ES-I3 (cell line): ENCODE measurements around the gene ENTR1.
A peak's percentile ranks its signal among the peaks of the same experiment; 100 is the strongest.
"Not testable (repeated sequence)": the region's sequence is repeated elsewhere in the genome, so short reads cannot be mapped to it uniquely, and the experiment has no call there.

Source experiments
- H3K36me3 ChIP-seq: 2 replicates; pipeline ENCODE4 v1.6.1; 2013; ENCODE audit warnings: mild to moderate bottlenecking, low read length, control low read depth, moderate library complexity; ENCODE audit not compliant: insufficient read depth
- H3K4me1 ChIP-seq: 2 replicates; pipeline ENCODE4 v1.6.1; 2013; ENCODE audit warnings: mild to moderate bottlenecking, control low read depth, low read length; ENCODE audit not compliant: insufficient read depth
- H3K9ac ChIP-seq: 2 replicates; pipeline ENCODE4 v1.6.1; 2013; ENCODE audit warnings: low read depth, mild to moderate bottlenecking, low read length, moderate library complexity
- H3K9me3 ChIP-seq: 2 replicates; pipeline ENCODE4 v1.6.1; 2013; ENCODE audit warnings: mild to moderate bottlenecking, low read length, moderate library complexity; ENCODE audit not compliant: control insufficient read depth, insufficient read depth

Gene ENTR1

GRCh38 chr9:136416914-136417313, 6.5 kb upstream of the ENTR1 start:
- H3K9ac ChIP-seq = no peak overlapping the region
- H3K36me3 ChIP-seq = peaks cover 35% of the 10 kb centered on the region
- no peaks in the 10 kb centered on the region for H3K9me3 ChIP-seq
- no peaks in the 10 kb centered on the region for H3K4me1 ChIP-seq

GRCh38 chr9:136416427-136416826, 6.0 kb upstream of the ENTR1 start:
- H3K4me1 ChIP-seq = no peaks in the 10 kb centered on the region; the same call in 1 of the 2 replicates
- no peaks in the 10 kb centered on the region for H3K9me3 ChIP-seq
- H3K36me3 ChIP-seq = peaks cover 35% of the 10 kb centered on the region
- H3K9ac ChIP-seq = no peak overlapping the region

DNA sequence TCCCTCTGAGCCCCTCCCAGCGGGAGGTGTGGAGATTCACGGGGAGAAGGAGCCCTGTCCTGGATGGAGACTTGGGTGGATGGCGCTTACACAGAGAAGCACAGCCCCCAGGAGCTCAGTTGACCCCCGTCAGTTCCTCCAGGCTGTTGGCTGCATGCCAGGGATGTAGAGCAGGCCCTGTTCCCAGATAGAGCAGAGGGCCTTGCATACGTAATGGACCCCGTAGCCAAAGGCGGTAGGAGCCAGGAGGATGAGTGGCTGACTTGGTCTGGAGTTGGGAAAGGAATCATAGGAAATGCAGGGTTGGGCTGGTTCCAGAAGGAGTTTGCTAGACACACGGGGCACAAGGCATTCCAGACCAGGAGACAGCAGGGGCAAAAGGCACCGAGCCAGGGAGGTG, 2.5 kb upstream of the ENTR1 start:
- Histone ChIP-seq H3K4me1 (no peaks in the 10 kb centered on the region; the same call in 1 of the 2 replicates), H3K36me3 (peaks cover 26% of the 10 kb centered on the region), H3K9me3 (no peaks in the 10 kb centered on the region), H3K9ac (no peak overlapping the region)

DNA sequence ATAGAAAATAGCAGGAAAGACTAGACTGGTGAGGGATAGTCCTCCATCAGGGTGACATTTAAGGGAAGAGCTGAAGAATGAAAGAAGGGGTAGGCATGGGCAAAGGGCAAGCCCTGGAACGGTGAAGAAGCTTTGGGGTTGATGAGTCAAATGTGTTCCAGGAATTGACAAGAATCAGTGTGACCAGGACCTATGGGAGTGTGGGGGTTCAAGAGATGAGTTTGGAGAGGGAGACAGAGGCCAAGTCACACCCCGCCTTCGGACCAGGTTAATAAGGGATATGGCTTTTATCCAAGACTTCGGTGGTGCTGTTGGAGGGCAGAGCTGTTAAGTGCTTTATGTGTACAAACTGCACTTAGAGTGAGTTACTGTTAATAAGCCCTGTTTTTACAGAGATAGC, 964 bp upstream of the ENTR1 start:
- H3K4me1 ChIP-seq = no peaks in the 10 kb centered on the region; the same call in 1 of the 2 replicates
- peak overlapping the region; percentile 73 for H3K9ac ChIP-seq
- H3K9me3 ChIP-seq = no peaks in the 10 kb centered on the region
- H3K36me3 ChIP-seq = peaks cover 23% of the 10 kb centered on the region; the same call in 1 of the 2 replicates

- Histone ChIP-seq H3K36me3 (peaks cover 27% of the 10 kb centered on the region), H3K4me1 (no peaks in the 10 kb centered on the region; the same call in 1 of the 2 replicates), H3K9ac (peak overlapping the region; percentile 74), H3K9me3 (no peaks in the 10 kb centered on the region)
These were observed 608 bp downstream of the ENTR1 start for GRCh38 chr9:136409557-136410455.

- H3K36me3 ChIP-seq = peaks cover 25% of the 10 kb centered on the region
These were observed 2.5 kb downstream of the ENTR1 start for GRCh38 chr9:136407911-136408310.

GRCh38 chr9:136407061-136407460, 3.4 kb downstream of the ENTR1 start:
- H3K9me3 ChIP-seq, H3K9ac ChIP-seq: not testable (repeated sequence)

More at GRCh38 chr9:136407911-136408310, 2.5 kb downstream of the ENTR1 start:
- Histone ChIP-seq H3K9me3 (no peaks in the 10 kb centered on the region), H3K9ac (no peak overlapping the region), H3K4me1 (no peaks in the 10 kb centered on the region; the same call in 1 of the 2 replicates)

GRCh38 chr9:136405904-136406303, 4.5 kb downstream of the ENTR1 start:
- not testable (repeated sequence) for H3K9me3 ChIP-seq, H3K4me1 ChIP-seq, H3K9ac ChIP-seq
- H3K36me3 ChIP-seq = peaks cover 26% of the 10 kb centered on the region

More at GRCh38 chr9:136407061-136407460, 3.4 kb downstream of the ENTR1 start:
- H3K4me1 ChIP-seq = not testable (repeated sequence)
- peaks cover 22% of the 10 kb centered on the region for H3K36me3 ChIP-seq

DNA sequence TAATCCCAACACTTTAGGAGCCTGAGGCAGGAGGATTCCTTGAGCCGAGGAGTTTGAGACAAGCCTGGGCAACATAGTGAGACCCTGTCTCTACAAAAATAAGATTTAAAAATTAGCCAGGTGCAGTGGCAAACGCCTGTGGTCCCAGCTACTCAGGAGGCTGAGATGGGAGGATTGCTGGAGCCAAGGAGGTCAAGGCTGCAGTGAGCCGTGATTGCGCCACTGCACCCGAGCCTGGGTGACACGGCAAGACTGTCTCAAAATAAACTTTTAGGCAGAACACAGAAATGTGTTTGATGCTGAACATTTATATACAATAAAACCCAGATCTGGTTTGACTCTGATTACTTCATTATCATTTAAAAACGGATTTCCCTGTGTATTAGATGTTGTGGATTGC, 4.9 kb downstream of the ENTR1 start:
- H3K9ac ChIP-seq = no peak overlapping the region
- H3K36me3 ChIP-seq = peaks cover 26% of the 10 kb centered on the region
- no peaks in the 10 kb centered on the region for H3K4me1 ChIP-seq
- H3K9me3 ChIP-seq = no peaks in the 10 kb centered on the region

GRCh38 chr9:136404801-136405136, 5.6 kb downstream of the ENTR1 start:
- Histone ChIP-seq H3K4me1 (no peaks in the 10 kb centered on the region), H3K9ac (no peak overlapping the region), H3K9me3 (no peaks in the 10 kb centered on the region), H3K36me3 (peaks cover 26% of the 10 kb centered on the region)

DNA sequence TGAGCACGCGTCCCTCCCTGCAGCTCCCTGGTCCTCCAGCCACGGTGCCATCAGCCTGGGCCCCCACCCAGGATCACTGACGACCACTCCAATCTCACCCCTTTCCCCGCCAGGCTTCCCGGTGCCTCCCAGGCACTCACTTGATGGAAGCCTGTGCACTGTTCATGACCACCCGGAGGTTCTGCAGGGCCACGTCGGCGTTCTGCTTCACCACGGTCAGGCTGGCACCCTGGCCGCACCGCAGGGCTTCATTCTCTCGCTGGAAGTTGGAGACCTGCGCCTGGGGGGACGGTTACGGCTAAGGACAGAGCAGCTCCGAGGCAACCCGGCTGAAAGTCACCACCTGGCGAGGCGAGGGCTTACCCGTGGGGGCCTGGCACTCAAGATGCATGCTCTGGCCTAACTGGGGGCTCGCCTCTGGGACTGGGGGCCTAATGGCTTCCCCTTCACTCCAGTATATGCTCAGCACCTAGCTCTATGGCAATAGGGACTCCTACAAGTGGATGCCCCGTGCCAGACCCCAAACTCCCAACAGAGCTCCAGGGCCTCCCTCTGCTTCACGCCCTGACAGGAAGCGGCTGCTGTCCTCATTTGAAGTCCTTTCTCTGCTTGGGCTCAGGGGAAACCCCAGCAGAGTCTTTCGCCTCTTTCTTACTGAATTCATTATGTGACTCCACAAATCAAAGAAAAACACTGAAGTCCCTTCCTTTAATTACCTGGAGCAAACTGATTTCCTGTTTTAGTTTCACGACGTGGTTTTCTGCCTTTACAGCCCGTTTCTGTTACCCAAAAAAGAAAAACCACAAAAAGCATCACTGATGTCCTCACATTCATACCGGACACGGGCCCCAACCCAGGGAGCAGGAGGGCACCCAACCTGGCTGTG, 6.3 kb downstream of the ENTR1 start:
- H3K9me3 ChIP-seq = no peaks in the 10 kb centered on the region

GRCh38 chr9:136403538-136403914, 6.9 kb downstream of the ENTR1 start:
- H3K9ac ChIP-seq = no peak overlapping the region
- H3K9me3 ChIP-seq = no peaks in the 10 kb centered on the region
- H3K36me3 ChIP-seq = peaks cover 26% of the 10 kb centered on the region
- no peaks in the 10 kb centered on the region for H3K4me1 ChIP-seq

More for the DNA sequence above, 6.3 kb downstream of the ENTR1 start:
- Histone ChIP-seq H3K4me1 (no peaks in the 10 kb centered on the region), H3K36me3 (peaks cover 26% of the 10 kb centered on the region), H3K9ac (no peak overlapping the region)

GRCh38 chr9:136402067-136402466, 8.3 kb downstream of the ENTR1 start:
- no peaks in the 10 kb centered on the region for H3K9me3 ChIP-seq
- H3K4me1 ChIP-seq = no peaks in the 10 kb centered on the region
- peaks cover 18% of the 10 kb centered on the region for H3K36me3 ChIP-seq
- H3K9ac ChIP-seq = no peak overlapping the region

DNA sequence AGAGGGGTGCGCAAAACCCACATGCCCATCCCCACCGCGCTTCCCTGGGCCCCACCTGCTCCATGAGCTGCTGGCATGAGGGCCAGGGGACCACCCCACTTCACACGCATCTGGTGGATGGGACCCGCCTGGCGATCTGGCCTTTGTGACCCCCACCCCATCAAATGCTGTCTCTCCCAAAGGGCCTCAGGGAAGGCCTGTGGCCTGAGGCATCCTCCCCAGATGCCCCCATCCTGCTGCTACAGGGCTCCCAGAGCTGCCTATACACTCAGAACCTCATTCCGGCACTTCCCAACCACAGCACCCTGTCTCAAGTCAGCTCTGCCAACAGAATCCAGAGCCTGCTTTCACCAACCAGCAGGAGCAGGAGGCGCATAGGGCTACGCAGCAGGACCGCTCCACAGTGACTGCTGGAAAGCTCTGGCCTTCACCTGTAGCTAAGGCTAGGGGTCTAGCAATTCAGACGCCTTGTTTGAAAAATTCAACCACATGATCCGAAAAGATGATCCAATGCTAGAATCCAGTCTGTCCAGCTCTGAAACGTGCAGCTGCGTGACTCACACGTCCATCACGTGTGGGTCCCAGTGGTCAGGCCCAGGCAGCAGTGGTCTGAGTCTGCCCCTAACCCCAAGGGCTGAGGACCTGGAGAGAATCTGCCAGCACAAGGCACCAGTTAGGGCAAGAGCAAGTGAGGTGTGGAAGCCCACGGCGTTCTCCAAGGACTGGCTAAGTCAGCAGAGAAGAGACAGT, 9.1 kb downstream of the ENTR1 start:
- Histone ChIP-seq H3K36me3 (peaks cover 24% of the 10 kb centered on the region), H3K4me1 (no peaks in the 10 kb centered on the region), H3K9ac (no peak overlapping the region)

More for the DNA sequence above, 9.1 kb downstream of the ENTR1 start:
- H3K9me3 ChIP-seq = no peaks in the 10 kb centered on the region
